K562 (cell line): Measurements from ENCODE around the gene MED15. TPM values are rescaled to one million over a fixed set of nuclear protein-coding genes. Genes with fewer than 3 reads are reported as not detected.

Experiments used
- ARID4B ChIP-seq: sonication (generic); formaldehyde crosslinking; IDR thresholded peaks from 2 replicates; pipeline ENCODE4 v1.8.0; 2022; ENCODE audit warnings: mild to moderate bottlenecking, missing genetic modification reagents
- DEAF1 ChIP-seq: fragments of 450-650 bp; formaldehyde crosslinking; IDR thresholded peaks from 2 replicates; pipeline ENCODE4 v1.4.0; 2020; ENCODE audit warnings: mild to moderate bottlenecking, moderate library complexity
- HMGXB4 ChIP-seq: sonication (generic); formaldehyde crosslinking; IDR thresholded peaks from 2 replicates; pipeline ENCODE4 v1.8.1; 2023; ENCODE audit warnings: mild to moderate bottlenecking, missing genetic modification reagents
- NFIC ChIP-seq: fragments of 450-650 bp; IDR thresholded peaks from 2 replicates; pipeline ENCODE4 v1.6.1; 2017; ENCODE audit warnings: mild to moderate bottlenecking, inconsistent platforms
- NR4A1 ChIP-seq, 2 experiments: fragments of 250-450 bp in 1 of 2; fragments of 450-650 bp in 1 of 2; sonication (Bioruptor Pico) in 1 of 2; IDR thresholded peaks; 2 replicates each; pipeline versions ENCODE4 v1.4.0 to v1.6.1; 2016 to 2020; ENCODE audit warnings: mild to moderate bottlenecking in 2 of 2, missing compliant biosample characterization in 1 of 2, missing genetic modification characterization in 1 of 2, moderate library complexity in 1 of 2
- POLR2G ChIP-seq: fragments of 200-400 bp; formaldehyde crosslinking; IDR thresholded peaks from 2 replicates; pipeline ENCODE4 v1.6.1; 2017; ENCODE audit warnings: low read depth, mild to moderate bottlenecking, antibody characterized with exemption, low read length, moderate library complexity
- PRDM10 ChIP-seq: fragments of 450-650 bp; IDR thresholded peaks from 2 replicates; pipeline ENCODE4 v1.6.1; 2018; ENCODE audit not compliant: partially characterized antibody
- SUPT5H ChIP-seq: fragments of 450-650 bp; IDR thresholded peaks from 2 replicates; pipeline ENCODE4 v1.6.1; 2016
- TOE1 ChIP-seq, 2 experiments: fragments of 450-650 bp in 1 of 2; sonication (generic) in 1 of 2; formaldehyde crosslinking in 1 of 2; IDR thresholded peaks; 2 replicates each; pipeline versions ENCODE4 v1.7.1 to v1.8.0; 2016 to 2022; ENCODE audit warnings: borderline replicate concordance in 2 of 2, mild to moderate bottlenecking in 2 of 2, antibody characterized with exemption in 1 of 2, inconsistent platforms in 1 of 2, low read depth in 1 of 2, missing genetic modification reagents in 1 of 2, moderate library complexity in 1 of 2
- ZBTB26 ChIP-seq: fragments of 450-650 bp; formaldehyde crosslinking; IDR thresholded peaks from 2 replicates; pipeline ENCODE4 v1.4.0; 2022; ENCODE audit warnings: missing genetic modification characterization
- ZNF12 ChIP-seq: sonication (generic); formaldehyde crosslinking; IDR thresholded peaks from 2 replicates; pipeline ENCODE4 v1.4.0; 2020; ENCODE audit warnings: mild to moderate bottlenecking, missing genetic modification reagents
- polyA plus RNA-seq, 8 experiments: library from polyadenylated mRNA; depleted of rRNA in 4 of 8; stranded (reverse) in 5 of 8; unstranded in 3 of 8; fragments of >200 nt; fragmentation: Nextera tagmentation in 2 of 8; fragmentation: Illumina TruSeq in 1 of 8; extraction: Ambion mirVana in 2 of 8; extraction: Trizol in 1 of 8; gene quantifications; 2 replicates each; pipeline versions ENCODE4 v1.2.1 to v1.2.3, GENCODE V29; 2011 to 2014; ENCODE audit warnings: inconsistent platforms in 1 of 8, missing spikeins in 1 of 8
- total RNA-seq, 7 experiments: library from RNA; depleted of rRNA in 6 of 7; stranded (reverse); fragments of >200 nt in 6 of 7; fragmentation: Illumina TruSeq in 2 of 7; extraction: Trizol in 2 of 7; gene quantifications; 2 replicates each; pipeline versions ENCODE4 v1.2.1 to v1.2.3, GENCODE V29; 2011 to 2021; ENCODE audit warnings: low replicate concordance in 1 of 7

The MED15 gene
- total and polyA plus RNA-seq, 9 of the 15 experiments (the other 6 are each of a cell fraction or from before 2014, with no cell fraction given), result 4.0 to 271 (median 60.1) TPM

- TF ChIP-seq HMGXB4 (CRISPR knock-in tag), result 0 out of 2 replicates have a peak, but pooled peaks have one; percentile 16
- TF ChIP-seq ZNF12 (CRISPR knock-in tag), result peak; percentile 34; the same call in 1 of the 2 replicates
- peak; percentile 31; the same call in 1 of the 2 replicates for TF ChIP-seq NFIC
- TF ChIP-seq ARID4B (CRISPR knock-in tag), result peak; percentile 56; the same call in 1 of the 2 replicates
- TF ChIP-seq DEAF1 (CRISPR knock-in tag), result no peak
- no peak for TF ChIP-seq TOE1 (IDR thresholded peaks at IDR 0.05; ENCODE audit: borderline replicate concordance)
- TF ChIP-seq TOE1 (CRISPR knock-in tag; IDR thresholded peaks at IDR 0.05; ENCODE audit: borderline replicate concordance, low read depth), result peak; percentile 49; the same call in 1 of the 2 replicates
- no peak for TF ChIP-seq ZBTB26 (CRISPR knock-in tag)
- peak; percentile 92 for TF ChIP-seq PRDM10
- TF ChIP-seq SUPT5H, result 0 out of 2 replicates have a peak, but pooled peaks have one; percentile 23
- TF ChIP-seq NR4A1 (CRISPR knock-in tag; IDR thresholded peaks at IDR 0.05), result 0 out of 2 replicates have a peak, but pooled peaks have one; percentile 24
- no peak for TF ChIP-seq NR4A1 (tag; IDR thresholded peaks at IDR 0.05)
- 0 out of 2 replicates have a peak, but pooled peaks have one; percentile 23 for TF ChIP-seq POLR2G
These were observed 29.3 kb downstream of the MED15 start (continued) for GRCh38 chr22:20536590-20537324.
